Astrocyte (in vitro differentiated cells and primary cell): ENCODE data around the gene APOA1. TPM values are rescaled to one million over a fixed set of nuclear protein-coding genes. Genes with fewer than 3 reads are reported as not detected.

Source experiments
- DNase-seq: peaks from one replicate; pipeline ENCODE4 v3.0.0-alpha.2; 2010; ENCODE audit warnings: low read depth
- FAIRE-seq: peaks from 2 replicates; lab custom pipeline; 2011; peaks lifted over from hg19 to GRCh38; lab: Jason Lieb, UNC
- H2AFZ ChIP-seq: 2 replicates; pipeline ENCODE4 v1.6.0; 2012; ENCODE audit warnings: low read depth, low read length, inconsistent platforms
- H3K27ac ChIP-seq: 2 replicates; pipeline ENCODE4 v1.5.1; 2011; ENCODE audit warnings: low read depth, low read length, inconsistent platforms
- H3K27me3 ChIP-seq: 2 replicates; pipeline ENCODE4 v1.6.0; 2011; ENCODE audit warnings: low read length, inconsistent platforms; ENCODE audit not compliant: insufficient read depth
- H3K36me3 ChIP-seq: 2 replicates; pipeline ENCODE4 v1.5.1; 2011; ENCODE audit warnings: low read length, inconsistent platforms; ENCODE audit not compliant: insufficient read depth
- H3K4me1 ChIP-seq: 2 replicates; pipeline ENCODE4 v1.5.1; 2011; ENCODE audit warnings: low read length, inconsistent platforms; ENCODE audit not compliant: insufficient read depth
- H3K4me2 ChIP-seq: 2 replicates; pipeline ENCODE4 v1.6.0; 2012; ENCODE audit warnings: low read length, inconsistent platforms
- H3K4me3 ChIP-seq: 2 replicates; pipeline ENCODE4 v1.5.1; 2011; ENCODE audit warnings: low read depth, mild to moderate bottlenecking, low read length, inconsistent platforms; ENCODE audit not compliant: insufficient read depth
- H3K79me2 ChIP-seq: 2 replicates; pipeline ENCODE4 v1.6.0; 2012; ENCODE audit warnings: mild to moderate bottlenecking, low read length, inconsistent platforms; ENCODE audit not compliant: insufficient read depth
- H3K9ac ChIP-seq: 2 replicates; pipeline ENCODE4 v1.6.0; 2012; ENCODE audit warnings: mild to moderate bottlenecking, low read length, inconsistent platforms
- H3K9me3 ChIP-seq: 2 replicates; pipeline ENCODE4 v1.5.1; 2012; ENCODE audit warnings: low read depth, mild to moderate bottlenecking, low read length, inconsistent platforms; ENCODE audit not compliant: insufficient read depth
- H4K20me1 ChIP-seq: 2 replicates; pipeline ENCODE4 v1.6.0; 2012; ENCODE audit warnings: low read length, inconsistent platforms; ENCODE audit not compliant: insufficient read depth
- H3K27ac Mint-ChIP-seq: one replicate; pipeline ENCODE4 v1.8.0; 2021; ENCODE audit warnings: mild to moderate bottlenecking, mixed read lengths; ENCODE audit not compliant: unreplicated experiment
- H3K27me3 Mint-ChIP-seq: one replicate; pipeline ENCODE4 v1.8.0; 2021; ENCODE audit warnings: low read depth, mixed read lengths; ENCODE audit not compliant: unreplicated experiment
- H3K36me3 Mint-ChIP-seq: one replicate; pipeline ENCODE4 v1.8.0; 2021; ENCODE audit warnings: low read depth, mixed read lengths; ENCODE audit not compliant: unreplicated experiment
- H3K4me1 Mint-ChIP-seq: one replicate; pipeline ENCODE4 v1.8.0; 2021; ENCODE audit warnings: low read depth, mixed read lengths; ENCODE audit not compliant: unreplicated experiment
- H3K4me3 Mint-ChIP-seq: one replicate; pipeline ENCODE4 v1.8.0; 2021; ENCODE audit warnings: mild to moderate bottlenecking, moderate library complexity, mixed read lengths; ENCODE audit not compliant: unreplicated experiment
- H3K9me3 Mint-ChIP-seq: one replicate; pipeline ENCODE4 v1.8.0; 2021; ENCODE audit warnings: mild to moderate bottlenecking, mixed read lengths; ENCODE audit not compliant: unreplicated experiment
- CTCF ChIP-seq: IDR thresholded peaks from 2 replicates; pipeline ENCODE4 v1.5.1; 2011; ENCODE audit warnings: low read depth, mild to moderate bottlenecking, inconsistent platforms, low read length, moderate library complexity; ENCODE audit not compliant: insufficient read depth
- EZH2 ChIP-seq: IDR thresholded peaks from 2 replicates; pipeline ENCODE4 v1.6.1; 2012; ENCODE audit warnings: mild to moderate bottlenecking, low read length, inconsistent platforms; ENCODE audit not compliant: insufficient read depth
- total RNA-seq: library from RNA; stranded (reverse); gene quantifications from 2 replicates; pipeline ENCODE4 v1.2.1, GENCODE V29; 2021

Gene APOA1
- total RNA-seq, 1 donor from 2014 or later, result 6.0 TPM

- peaks cover 30% of the 10 kb centered on the region for H3K36me3 Mint-ChIP-seq
Observed at GRCh38 chr11:116873381-116873780, 36.0 kb upstream of the APOA1 start.

GRCh38 chr11:116871248-116871647 is 33.8 kb upstream of the APOA1 start:
- peak; percentile 93 for DNase-seq
- H3K4me2 ChIP-seq, result peak overlapping the region; percentile 57
- no peaks in the 10 kb centered on the region for H3K27me3 ChIP-seq
- no peaks in the 10 kb centered on the region for H3K79me2 ChIP-seq
- FAIRE-seq, result peak; percentile 87
- Mint-ChIP-seq H3K36me3 (peaks cover 39% of the 10 kb centered on the region), H3K4me3 (no peak overlapping the region), H3K4me1 (peaks cover 15% of the 10 kb centered on the region), H3K27ac (peak overlapping the region; percentile 58), H3K9me3 (no peaks in the 10 kb centered on the region), H3K27me3 (no peaks in the 10 kb centered on the region)
- H3K9ac ChIP-seq, result peak overlapping the region; percentile 45
- no peaks in the 10 kb centered on the region for H4K20me1 ChIP-seq
- H3K4me1 ChIP-seq, result peaks cover 15% of the 10 kb centered on the region
- peak overlapping the region; percentile 46 for H3K27ac ChIP-seq
- no peak for TF ChIP-seq EZH2
- no peak for TF ChIP-seq CTCF
- H3K36me3 ChIP-seq, result peaks cover 5% of the 10 kb centered on the region
- H3K4me3 ChIP-seq, result no peak overlapping the region
- H3K9me3 ChIP-seq, result no peaks in the 10 kb centered on the region
- no peak overlapping the region for H2AFZ ChIP-seq

More at GRCh38 chr11:116873381-116873780, 36.0 kb upstream of the APOA1 start:
- H3K4me1 ChIP-seq, result peaks cover 15% of the 10 kb centered on the region
- DNase-seq (no peak), FAIRE-seq (no peak)
- no peaks in the 10 kb centered on the region for H3K27me3 ChIP-seq
- H3K27me3 Mint-ChIP-seq, result no peaks in the 10 kb centered on the region
- no peak overlapping the region for H3K4me2 ChIP-seq
- H3K9me3 Mint-ChIP-seq, result no peaks in the 10 kb centered on the region
- H4K20me1 ChIP-seq, result no peaks in the 10 kb centered on the region
- peaks cover 15% of the 10 kb centered on the region for H3K4me1 Mint-ChIP-seq
- H3K9ac ChIP-seq, result no peak overlapping the region
- TF ChIP-seq EZH2, result no peak
- TF ChIP-seq CTCF, result no peak
- no peak overlapping the region for H3K4me3 Mint-ChIP-seq
- no peaks in the 10 kb centered on the region for H3K9me3 ChIP-seq
- H3K27ac Mint-ChIP-seq, result no peak overlapping the region
- no peaks in the 10 kb centered on the region for H3K36me3 ChIP-seq
- no peak overlapping the region for H2AFZ ChIP-seq
- H3K27ac ChIP-seq, result no peak overlapping the region
- no peaks in the 10 kb centered on the region for H3K79me2 ChIP-seq
- H3K4me3 ChIP-seq, result no peak overlapping the region

- Histone ChIP-seq H4K20me1 (no peaks in the 10 kb centered on the region), H3K27ac (no peak overlapping the region), H3K79me2 (no peaks in the 10 kb centered on the region), H3K9me3 (no peaks in the 10 kb centered on the region), H3K36me3 (peaks cover 5% of the 10 kb centered on the region), H3K4me3 (no peak overlapping the region), H3K4me2 (no peak overlapping the region), H3K4me1 (peaks cover 15% of the 10 kb centered on the region), H2AFZ (no peak overlapping the region), H3K27me3 (no peaks in the 10 kb centered on the region), H3K9ac (no peak overlapping the region)
- FAIRE-seq, result no peak
- Mint-ChIP-seq H3K4me1 (peaks cover 14% of the 10 kb centered on the region), H3K27me3 (no peaks in the 10 kb centered on the region), H3K27ac (no peak overlapping the region), H3K9me3 (peaks cover 2% of the 10 kb centered on the region), H3K36me3 (peaks cover 41% of the 10 kb centered on the region), H3K4me3 (no peak overlapping the region)
- no peak for TF ChIP-seq EZH2
- TF ChIP-seq CTCF, result no peak
- no peak for DNase-seq
Observed at GRCh38 chr11:116870054-116870453, 32.6 kb upstream of the APOA1 start.
